Transverse colon (tissue), 3 donors: Measurements from ENCODE around the gene SMIM1.

Experiments used
- CTCF ChIP-seq, 5 experiments: fragments of 200-600 bp in 3 of 5; fragments of 450-650 bp in 2 of 5; sonication (generic) in 3 of 5; IDR thresholded peaks; 1 replicate in 2 of 5; 2 replicates in 3 of 5; pipeline ENCODE4 v1.5.1; 2016 to 2017; ENCODE audit warnings: antibody characterized with exemption in 5 of 5, inconsistent platforms in 3 of 5, mild to moderate bottlenecking in 2 of 5, moderate library complexity in 1 of 5
- EP300 ChIP-seq: sonication (generic); formaldehyde crosslinking; IDR thresholded peaks from one replicate; pipeline ENCODE4 v1.6.1; 2017; ENCODE audit warnings: antibody characterized with exemption, low read depth
- POLR2A ChIP-seq: fragments of 450-650 bp; IDR thresholded peaks from one replicate; pipeline ENCODE4 v1.6.1; 2016; ENCODE audit warnings: antibody characterized with exemption, mild to moderate bottlenecking, moderate library complexity

GRCh38 chr1:3741566-3742438 lies 30.7 kb upstream of the SMIM1 start:
- TF ChIP-seq EP300, result no peak
- TF ChIP-seq POLR2A, result no peak
- no peak for TF ChIP-seq CTCF (IDR thresholded peaks at IDR 0.05)
